K562 (cell line): ENCODE measurements around the gene NVL. TPM values are rescaled to one million over a fixed set of nuclear protein-coding genes. Genes with fewer than 3 reads are reported as not detected.
A peak's percentile ranks its signal among the peaks of the same experiment; 100 is the strongest.

Experiments used
- ATAC-seq: fragments of 200-7000 bp; cut with Tn5 transposase; 3 replicates; pipeline ENCODE4 v1.9.1; 2020; ENCODE audit warnings: moderate library complexity
- BruUV-seq: library from RNA; stranded (reverse); fragments of 400-500 nt; replicated peaks from 2 replicates; lab custom pipeline; 2021; lab: Mats Ljungman, UMichigan
- CTCF ChIA-PET: fragments of 300-600 bp; formaldehyde crosslinking; extraction: SDS; loops from one replicate; lab custom pipeline; 2021; ENCODE audit warnings: low intra/inter-chr PET ratio; lab: Yijun Ruan, JAX
- POLR2A ChIA-PET: fragments of 300-600, 350-650 bp; sonication (Branson Sonifier 250); formaldehyde crosslinking; extraction: SDS; loops from one replicate; lab custom pipeline; 2021; ENCODE audit warnings: antibody characterized with exemption, inconsistent platforms; lab: Yijun Ruan, JAX
- DNase-seq, 4 experiments: peaks; one replicate each; pipeline versions ENCODE4 v3.0.0 to v3.0.0-alpha.2; 2011 to 2018; ENCODE audit warnings: low spot score in 3 of 4, mixed read lengths in 3 of 4; ENCODE audit errors: extremely low read depth in 1 of 4
- FAIRE-seq: peaks from 2 replicates; lab custom pipeline; 2011; peaks lifted over from hg19 to GRCh38; lab: Jason Lieb, UNC
- H2AFZ ChIP-seq: 2 replicates; pipeline ENCODE4 v1.6.0; 2011; ENCODE audit warnings: low read depth, low read length, control low read depth, inconsistent platforms
- H3K27ac ChIP-seq: fragments of 200-600 bp; 3 replicates; pipeline ENCODE4 v1.8.0; 2011; ENCODE audit warnings: low read depth, mild to moderate bottlenecking, control low read depth, inconsistent platforms, low read length, moderate library complexity, mixed read lengths; ENCODE audit errors: extremely low read depth
- H3K27me3 ChIP-seq, 2 experiments: fragments of 300-600 bp in 1 of 2; 2 replicates in 1 of 2; 3 replicates in 1 of 2; pipeline versions ENCODE4 v1.6.0 to v1.8.0; 2011; ENCODE audit warnings: inconsistent platforms in 2 of 2, low read length in 2 of 2, mild to moderate bottlenecking in 1 of 2, mixed read lengths in 1 of 2, moderate library complexity in 1 of 2; ENCODE audit not compliant: control insufficient read depth in 2 of 2, insufficient read depth in 2 of 2
- H3K36me3 ChIP-seq: fragments of 300-600 bp; 3 replicates; pipeline ENCODE4 v1.8.0; 2011; ENCODE audit warnings: mild to moderate bottlenecking, low read length, inconsistent platforms; ENCODE audit not compliant: control insufficient read depth, insufficient read depth
- H3K4me1 ChIP-seq, 2 experiments: fragments of 200-600 bp in 1 of 2; replicated peaks in 1 of 2; 2 replicates in 1 of 2; 3 replicates in 1 of 2; pipeline versions ENCODE4 v1.5.1 to v1.8.0; 2011; ENCODE audit warnings: inconsistent platforms in 2 of 2, low read length in 2 of 2, mild to moderate bottlenecking in 1 of 2, mixed read lengths in 1 of 2, moderate library complexity in 1 of 2; ENCODE audit not compliant: control insufficient read depth in 2 of 2, insufficient read depth in 2 of 2
- H3K4me2 ChIP-seq: 2 replicates; pipeline ENCODE4 v1.6.1; 2011; ENCODE audit warnings: low read length, control low read depth, inconsistent platforms, mixed read lengths; ENCODE audit not compliant: insufficient read depth
- H3K4me3 ChIP-seq: fragments of 200-600 bp; sonication (generic), shearing (Covaris generic); 2 replicates; pipeline ENCODE4 v1.5.1; 2016; ENCODE audit warnings: control low read depth, inconsistent platforms
- H3K79me2 ChIP-seq: fragments of 200-600 bp; 3 replicates; pipeline ENCODE4 v1.8.0; 2011; ENCODE audit warnings: low read length, inconsistent platforms; ENCODE audit not compliant: control insufficient read depth, insufficient read depth
- H3K9ac ChIP-seq, 2 experiments: 2 replicates each; pipeline versions ENCODE4 v1.6.0 to v1.6.1; 2011; ENCODE audit warnings: low read depth in 2 of 2, low read length in 2 of 2, control low read depth in 1 of 2, inconsistent platforms in 1 of 2, mild to moderate bottlenecking in 1 of 2, mixed read lengths in 1 of 2; ENCODE audit not compliant: insufficient read depth in 1 of 2
- H3K9me1 ChIP-seq: one replicate; pipeline ENCODE4 v1.6.0; 2011; ENCODE audit warnings: inconsistent platforms, mild to moderate bottlenecking, low read length, moderate library complexity; ENCODE audit not compliant: control insufficient read depth, insufficient read depth
- H3K9me3 ChIP-seq: replicated peaks from 2 replicates; pipeline ENCODE4 v1.5.1; 2011; ENCODE audit warnings: low read depth, low read length, inconsistent platforms; ENCODE audit not compliant: control insufficient read depth, insufficient read depth
- H4K20me1 ChIP-seq: replicated peaks from 2 replicates; pipeline ENCODE4 v1.6.1; 2011; ENCODE audit warnings: low read length, inconsistent platforms, mixed read lengths; ENCODE audit not compliant: control insufficient read depth, insufficient read depth
- ADNP ChIP-seq: fragments of 200-800 bp; sonication (Bioruptor generic); IDR thresholded peaks from 2 replicates; pipeline ENCODE4 v1.6.1; 2016; ENCODE audit warnings: missing genetic modification characterization, missing compliant biosample characterization
- ARID3B ChIP-seq: fragments of 250-450 bp; sonication (Bioruptor Pico); IDR thresholded peaks from 2 replicates; pipeline ENCODE4 v1.4.0; 2020; ENCODE audit warnings: borderline replicate concordance
- C11orf30 ChIP-seq: fragments of 450-650 bp; IDR thresholded peaks from 2 replicates; pipeline ENCODE4 v1.6.1; 2016; ENCODE audit warnings: low read depth, mild to moderate bottlenecking
- ETV1 ChIP-seq: fragments of 450-650 bp; conservative IDR thresholded peaks from 2 replicates; pipeline ENCODE4 v1.6.1; 2016; ENCODE audit warnings: missing genetic modification characterization, control low read depth, low read depth, missing compliant biosample characterization
- HDAC3 ChIP-seq: fragments of 450-650 bp; IDR thresholded peaks from 2 replicates; pipeline ENCODE4 v1.6.1; 2018; ENCODE audit warnings: borderline replicate concordance, mild to moderate bottlenecking, moderate library complexity; ENCODE audit not compliant: partially characterized antibody
- MAFG ChIP-seq: fragments of 450-650 bp; conservative IDR thresholded peaks from 2 replicates; pipeline ENCODE4 v1.6.1; 2016; ENCODE audit warnings: missing genetic modification characterization, missing compliant biosample characterization
- PTRF ChIP-seq: fragments of 450-650 bp; IDR thresholded peaks from 2 replicates; pipeline ENCODE4 v1.6.1; 2016; ENCODE audit warnings: mild to moderate bottlenecking, missing genetic modification characterization, missing compliant biosample characterization
- SMAD2 ChIP-seq: fragments of 150-350 bp; IDR thresholded peaks from 2 replicates; pipeline ENCODE4 v1.6.1; 2014; ENCODE audit warnings: low read depth, mild to moderate bottlenecking, low read length
- SMARCA4 ChIP-seq: fragments of 450-650 bp; IDR thresholded peaks from 2 replicates; pipeline ENCODE4 v1.6.1; 2016
- TCF7L2 ChIP-seq: fragments of 150-350 bp; IDR thresholded peaks from 2 replicates; pipeline ENCODE4 v1.6.1; 2016; ENCODE audit warnings: low read depth, mild to moderate bottlenecking, low read length, moderate library complexity
- ZBTB12 ChIP-seq: fragments of 250-450 bp; sonication (Bioruptor Pico); IDR thresholded peaks from 2 replicates; pipeline ENCODE4 v1.4.0; 2020
- ZNF589 ChIP-seq: fragments of 200-800 bp; sonication (Bioruptor generic); IDR thresholded peaks from 2 replicates; pipeline ENCODE4 v1.6.1; 2016; ENCODE audit warnings: low read depth, missing genetic modification characterization, missing compliant biosample characterization
- ZNF707 ChIP-seq: fragments of 250-450 bp; sonication (Bioruptor Pico); conservative IDR thresholded peaks from 2 replicates; pipeline ENCODE4 v1.8.0; 2022; ENCODE audit warnings: inconsistent platforms, mild to moderate bottlenecking, moderate library complexity
- WGBS: fragments of 100-300 bp; shearing (Covaris generic); methylation state at CpG from one replicate; pipeline ENCODE4 v1.1.6; 2016; ENCODE audit warnings: low coverage, mixed read lengths; ENCODE audit not compliant: insufficient coverage; ENCODE audit errors: missing lambda C conversion rate; 5-methylcytosine and 5-hydroxymethylcytosine counted together
- in situ Hi-C: fragments of 300-500 bp; cut with MboI; formaldehyde crosslinking; loops from 4 replicates; pipeline ENCODE4 v1.15.0; 2018; ENCODE audit warnings: inconsistent platforms, mixed read lengths
- intact Hi-C: fragments of 100-400 bp; cut with micrococcal nuclease; formaldehyde crosslinking; loops from 2 replicates; pipeline ENCODE4 v1.14.2; 2022
- polyA plus RNA-seq, 8 experiments: library from polyadenylated mRNA; depleted of rRNA in 4 of 8; stranded (reverse) in 5 of 8; unstranded in 3 of 8; fragments of >200 nt; fragmentation: Nextera tagmentation in 2 of 8; fragmentation: Illumina TruSeq in 1 of 8; extraction: Ambion mirVana in 2 of 8; extraction: Trizol in 1 of 8; gene quantifications; 2 replicates each; pipeline versions ENCODE4 v1.2.1 to v1.2.3, GENCODE V29; 2011 to 2014; ENCODE audit warnings: inconsistent platforms in 1 of 8, missing spikeins in 1 of 8
- total RNA-seq, 7 experiments: library from RNA; depleted of rRNA in 6 of 7; stranded (reverse); fragments of >200 nt in 6 of 7; fragmentation: Illumina TruSeq in 2 of 7; extraction: Trizol in 2 of 7; gene quantifications; 2 replicates each; pipeline versions ENCODE4 v1.2.1 to v1.2.3, GENCODE V29; 2011 to 2021; ENCODE audit warnings: low replicate concordance in 1 of 7

The NVL gene
- total and polyA plus RNA-seq, 9 of the 15 experiments (the other 6 are each of a cell fraction or from before 2014, with no cell fraction given), result 32.5 to 86.6 (median 62.9) TPM

GRCh38 chr1:224292419-224292818 lies 37.6 kb downstream of the NVL start:
- in situ Hi-C loops, result no loop called here
- no peaks in the 10 kb centered on the region for H3K79me2 ChIP-seq
- H3K4me1 ChIP-seq, result no peaks in the 10 kb centered on the region
- no peak for DNase-seq
- no peak overlapping the region for H3K4me3 ChIP-seq
- no peak for FAIRE-seq
- no peak overlapping the region for H3K27ac ChIP-seq
- H3K4me2 ChIP-seq, result no peak overlapping the region
- ATAC-seq, result no peak
- no peak overlapping the region for H2AFZ ChIP-seq
- H3K27me3 ChIP-seq, result no peaks in the 10 kb centered on the region
- intact Hi-C loops, result no loop called here
- peaks cover 82% of the 10 kb centered on the region for H3K36me3 ChIP-seq
- H4K20me1 ChIP-seq, result no peaks in the 10 kb centered on the region
- ChIA-PET CTCF (no interaction called here), POLR2A (interaction anchor here (0.7 to 1.1 kb wide), 4 partner anchors 11 to 25 kb away, joined by 3 to 6 read pairs (median 4); no protein-coding TSS in a partner anchor)
- H3K9me3 ChIP-seq, result no peaks in the 10 kb centered on the region
- TF ChIP-seq C11orf30, result 0 out of 2 replicates have a peak, but pooled peaks have one; percentile 13
- TF ChIP-seq PTRF (tag), result no peak
- 0 out of 2 replicates have a peak, but pooled peaks have one; percentile 23 for TF ChIP-seq MAFG (tag)
- H3K9me1 ChIP-seq, result no peaks in the 10 kb centered on the region
- no TSS peak for BruUV-seq
- H3K9ac ChIP-seq, result no peak overlapping the region
- 65% methylated on average over 3 of the region's 3 CpGs for WGBS

- H3K9ac ChIP-seq, result no peak overlapping the region
- H4K20me1 ChIP-seq, result no peaks in the 10 kb centered on the region
- H3K79me2 ChIP-seq, result no peaks in the 10 kb centered on the region
- H3K27ac ChIP-seq, result no peak overlapping the region
- H3K4me3 ChIP-seq, result no peak overlapping the region
- CTCF ChIA-PET, result no interaction called here
- H3K9me3 ChIP-seq, result no peaks in the 10 kb centered on the region
- no peak for FAIRE-seq
- no TSS peak for BruUV-seq
- H3K4me1 ChIP-seq, result no peaks in the 10 kb centered on the region
- H3K36me3 ChIP-seq, result peaks cover 80% of the 10 kb centered on the region
- no peak for TF ChIP-seq SMARCA4
- TF ChIP-seq ETV1 (tag), result no peak
- no peak for TF ChIP-seq ADNP (tag)
- no peak for TF ChIP-seq ZBTB12
- no peak for TF ChIP-seq TCF7L2
- no peak for TF ChIP-seq ZNF707 (CRISPR knock-in tag)
- no peak for TF ChIP-seq HDAC3
- no peak for TF ChIP-seq ARID3B
- TF ChIP-seq ZNF589, result no peak
- no peak for TF ChIP-seq SMAD2
- ATAC-seq, result no peak
- no peak for DNase-seq
- intact Hi-C loops (no loop called here), in situ Hi-C loops (no loop called here)
- H2AFZ ChIP-seq, result no peak overlapping the region
- H3K9me1 ChIP-seq, result no peaks in the 10 kb centered on the region
- H3K27me3 ChIP-seq, result no peaks in the 10 kb centered on the region
- WGBS, result 89% methylated on average over 1 of the region's 1 CpG
- no peak overlapping the region for H3K4me2 ChIP-seq
- POLR2A ChIA-PET, result interaction anchor here (0.6 kb wide), 1 partner anchor 61 kb away, joined by 3 read pairs; no protein-coding TSS in a partner anchor
These were observed 40.6 kb downstream of the NVL start for GRCh38 chr1:224289396-224289795.
